ENCODE data around the gene NTM. TPM values are rescaled to one million over a fixed set of nuclear protein-coding genes. Genes with fewer than 3 reads are reported as not detected.

Gene NTM
- polyA plus RNA-seq, 1 donor (not counting 4 experiments of a cell fraction or from before 2014, with no cell fraction given), result 47.9 TPM

- Histone ChIP-seq H3K79me2 (ENCODE audit: control insufficient read depth, insufficient read depth, low read length) (no peaks in the 10 kb centered on the region), H3K36me3 (ENCODE audit: control insufficient read depth in 2 of 2, extremely low read depth in 1 of 2, insufficient read depth in 2 of 2, low read length in 2 of 2) (no peaks in the 10 kb centered on the region), H3K4me2 (ENCODE audit: control insufficient read depth, extremely low read depth, insufficient read depth, low read depth, low read length) (no peak overlapping the region), H3K9me1 (ENCODE audit: control insufficient read depth, extremely low read depth, insufficient read depth, low read length) (no peaks in the 10 kb centered on the region), H2AFZ (ENCODE audit: control insufficient read depth, low read length) (no peak overlapping the region), H3K9ac (ENCODE audit: control insufficient read depth, extremely low read depth, insufficient read depth, low read length) (no peak overlapping the region), H3K27ac (ENCODE audit: control insufficient read depth, insufficient read depth, low read length) (no peak overlapping the region), H3K4me3 (ENCODE audit: control insufficient read depth in 2 of 3, extremely low read depth in 1 of 3, insufficient read depth in 2 of 3, low read depth in 1 of 3, low read length in 3 of 3) (no peak overlapping the region), H3K27me3 (ENCODE audit: control insufficient read depth, extremely low read depth, insufficient read depth, low read length) (peaks cover 6% of the 10 kb centered on the region), H3K9me3 (ENCODE audit: control insufficient read depth, low read depth, low read length) (no peaks in the 10 kb centered on the region), H3K4me1 (ENCODE audit: control insufficient read depth, extremely low read depth, insufficient read depth, low read length) (no peaks in the 10 kb centered on the region), H4K20me1 (ENCODE audit: control insufficient read depth, extremely low read depth, insufficient read depth, low read length) (no peaks in the 10 kb centered on the region)
- DNase-seq (ENCODE audit: low read depth, low spot score), result no peak
- no peak for FAIRE-seq
- TF ChIP-seq EZH2 (IDR thresholded peaks at IDR 0.05; ENCODE audit: low read length) (no peak), CTCF (optimal IDR thresholded peaks at IDR 0.05 in 1 of 3, IDR thresholded peaks at IDR 0.05 in 1 of 3, conservative IDR thresholded peaks at IDR 0.05 in 1 of 3; ENCODE audit: extremely low read depth in 1 of 3, insufficient read depth in 2 of 3, low read length in 3 of 3) (no peak)
- dilution Hi-C loops (cut with MboI; ENCODE audit: extremely low pct_ligation_motif_present, low sequenced_read_pairs), result no loop called here
Observed at GRCh38 chr11:131464461-131464860, 94.0 kb downstream of the NTM start.

DNA sequence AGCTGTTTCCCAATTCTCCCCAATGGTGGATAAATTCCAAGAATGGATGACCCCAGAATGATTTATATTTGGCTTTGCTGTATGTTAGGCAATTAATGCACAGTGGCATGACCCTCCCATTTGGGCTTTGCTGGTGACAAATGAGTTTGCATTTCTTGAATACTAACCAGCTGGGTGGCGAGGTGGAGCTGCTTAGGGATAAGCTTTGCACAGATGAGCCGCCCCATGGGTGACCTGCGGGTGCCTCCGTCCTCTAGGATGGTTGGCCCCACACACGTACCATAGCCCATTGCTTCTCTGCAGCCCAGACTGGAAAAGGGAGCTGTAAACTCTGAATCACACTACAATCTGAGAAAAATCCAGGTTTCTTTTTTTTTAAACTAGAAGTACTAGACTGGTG, 94.6 kb downstream of the NTM start:
- Histone ChIP-seq H3K79me2 (ENCODE audit: control insufficient read depth, insufficient read depth, low read length) (no peaks in the 10 kb centered on the region), H3K4me2 (ENCODE audit: control insufficient read depth, extremely low read depth, insufficient read depth, low read depth, low read length) (no peak overlapping the region), H3K9me3 (ENCODE audit: control insufficient read depth, low read depth, low read length) (no peaks in the 10 kb centered on the region), H3K9me1 (ENCODE audit: control insufficient read depth, extremely low read depth, insufficient read depth, low read length) (no peaks in the 10 kb centered on the region), H3K27ac (ENCODE audit: control insufficient read depth, insufficient read depth, low read length) (no peak overlapping the region), H3K9ac (ENCODE audit: control insufficient read depth, extremely low read depth, insufficient read depth, low read length) (no peak overlapping the region), H3K4me1 (ENCODE audit: control insufficient read depth, extremely low read depth, insufficient read depth, low read length) (no peaks in the 10 kb centered on the region), H3K36me3 (ENCODE audit: control insufficient read depth in 2 of 2, extremely low read depth in 1 of 2, insufficient read depth in 2 of 2, low read length in 2 of 2) (no peaks in the 10 kb centered on the region), H2AFZ (ENCODE audit: control insufficient read depth, low read length) (no peak overlapping the region), H4K20me1 (ENCODE audit: control insufficient read depth, extremely low read depth, insufficient read depth, low read length) (no peaks in the 10 kb centered on the region), H3K4me3 (ENCODE audit: control insufficient read depth in 2 of 3, extremely low read depth in 1 of 3, insufficient read depth in 2 of 3, low read depth in 1 of 3, low read length in 3 of 3) (no peak overlapping the region), H3K27me3 (ENCODE audit: control insufficient read depth, extremely low read depth, insufficient read depth, low read length) (peaks cover 6% of the 10 kb centered on the region)
- dilution Hi-C loops (cut with MboI; ENCODE audit: extremely low pct_ligation_motif_present, low sequenced_read_pairs), result no loop called here
- FAIRE-seq, result no peak
- TF ChIP-seq CTCF (optimal IDR thresholded peaks at IDR 0.05 in 1 of 3, IDR thresholded peaks at IDR 0.05 in 1 of 3, conservative IDR thresholded peaks at IDR 0.05 in 1 of 3; ENCODE audit: extremely low read depth in 1 of 3, insufficient read depth in 2 of 3, low read length in 3 of 3) (no peak), EZH2 (IDR thresholded peaks at IDR 0.05; ENCODE audit: low read length) (no peak)
- no peak for DNase-seq (ENCODE audit: low read depth, low spot score)
